Parathyroid adenoma (tissue), 2 donors: ENCODE results near the gene ARSG.
"Not testable (repeated sequence)": the region's sequence is repeated elsewhere in the genome, so short reads cannot be mapped to it uniquely, and the experiment has no call there.

Source experiments
- H2AFZ ChIP-seq: fragments of 300-600 bp; sonication (generic); one replicate; pipeline ENCODE4 v1.7.0; 2017; ENCODE audit warnings: antibody characterized with exemption, mild to moderate bottlenecking
- H3K27ac ChIP-seq: fragments of 300-600 bp; sonication (generic); one replicate; pipeline ENCODE4 v1.7.0; 2017
- H3K27me3 ChIP-seq: fragments of 300-600 bp; sonication (generic); one replicate; pipeline ENCODE4 v1.7.0; 2017; ENCODE audit warnings: low read length; ENCODE audit not compliant: control insufficient read depth, insufficient read depth
- H3K36me3 ChIP-seq: fragments of 300-600 bp; sonication (generic); one replicate; pipeline ENCODE4 v1.7.0; 2017; ENCODE audit warnings: low read length; ENCODE audit not compliant: control insufficient read depth, insufficient read depth
- H3K4me1 ChIP-seq: fragments of 300-600 bp; sonication (generic); one replicate; pipeline ENCODE4 v1.7.0; 2017; ENCODE audit warnings: control low read depth
- H3K4me2 ChIP-seq: fragments of 300-600 bp; sonication (generic); one replicate; pipeline ENCODE4 v1.7.0; 2017; ENCODE audit warnings: low read length
- H3K4me3 ChIP-seq: fragments of 300-600 bp; sonication (generic); one replicate; pipeline ENCODE4 v1.7.0; 2017; ENCODE audit warnings: low read depth, low read length
- H3K79me2 ChIP-seq: fragments of 300-600 bp; sonication (generic); one replicate; pipeline ENCODE4 v1.7.0; 2017; ENCODE audit warnings: control low read depth
- H3K9ac ChIP-seq: fragments of 300-600 bp; sonication (generic); one replicate; pipeline ENCODE4 v1.7.0; 2017; ENCODE audit warnings: mild to moderate bottlenecking
- H3K9me3 ChIP-seq: fragments of 300-600 bp; sonication (generic); one replicate; pipeline ENCODE4 v1.7.0; 2017; ENCODE audit warnings: low read length; ENCODE audit not compliant: control insufficient read depth
- CTCF ChIP-seq: fragments of 300-600 bp; sonication (generic); IDR thresholded peaks from one replicate; pipeline ENCODE4 v1.7.0; 2017; ENCODE audit warnings: antibody characterized with exemption, mild to moderate bottlenecking
- donor health status: primary hyperparathyroidism.

ARSG gene

GRCh38 chr17:68403122-68403521, 111.8 kb downstream of the ARSG start:
- H3K4me3 ChIP-seq, result no peak overlapping the region
- no peak overlapping the region for H3K27ac ChIP-seq
- TF ChIP-seq CTCF, result no peak
- H3K27me3 ChIP-seq, result no peaks in the 10 kb centered on the region
- H3K9ac ChIP-seq, result no peak overlapping the region
- no peaks in the 10 kb centered on the region for H3K4me1 ChIP-seq
- no peak overlapping the region for H2AFZ ChIP-seq
- no peaks in the 10 kb centered on the region for H3K36me3 ChIP-seq
- no peaks in the 10 kb centered on the region for H3K79me2 ChIP-seq
- no peak overlapping the region for H3K4me2 ChIP-seq
- H3K9me3 ChIP-seq, result no peaks in the 10 kb centered on the region

GRCh38 chr17:68403837-68404236, 112.5 kb downstream of the ARSG start:
- H3K4me3 ChIP-seq, H3K9ac ChIP-seq, H3K4me2 ChIP-seq, H3K79me2 ChIP-seq, H2AFZ ChIP-seq, H3K36me3 ChIP-seq, H3K27me3 ChIP-seq, H3K27ac ChIP-seq, H3K4me1 ChIP-seq, H3K9me3 ChIP-seq: not testable (repeated sequence)

GRCh38 chr17:68407656-68408055, 116.4 kb downstream of the ARSG start:
- not testable (repeated sequence) for H3K79me2 ChIP-seq, H3K9me3 ChIP-seq, H3K27me3 ChIP-seq, H3K4me2 ChIP-seq, H2AFZ ChIP-seq, H3K4me1 ChIP-seq, H3K36me3 ChIP-seq, H3K4me3 ChIP-seq, H3K27ac ChIP-seq, H3K9ac ChIP-seq

GRCh38 chr17:68413597-68414560, 122.6 kb downstream of the ARSG start:
- peak overlapping the region; percentile 11 for H3K4me3 ChIP-seq
- H3K27me3 ChIP-seq, H3K9ac ChIP-seq, H3K4me1 ChIP-seq, H3K4me2 ChIP-seq, H3K9me3 ChIP-seq, H3K79me2 ChIP-seq, H3K36me3 ChIP-seq: not testable (repeated sequence)
- H2AFZ ChIP-seq, result peak overlapping the region; percentile 78
- peak overlapping the region; percentile 19 for H3K27ac ChIP-seq

GRCh38 chr17:68414901-68415300, 123.6 kb downstream of the ARSG start:
- H3K4me2 ChIP-seq, result not testable (repeated sequence)

GRCh38 chr17:68417317-68417716, 126.0 kb downstream of the ARSG start:
- Histone ChIP-seq H3K4me3 (no peak overlapping the region), H3K9ac (no peak overlapping the region), H3K27ac (no peak overlapping the region), H2AFZ (no peak overlapping the region), H3K4me2 (no peak overlapping the region), H3K27me3 (no peaks in the 10 kb centered on the region), H3K79me2 (no peaks in the 10 kb centered on the region), H3K9me3 (no peaks in the 10 kb centered on the region), H3K36me3 (no peaks in the 10 kb centered on the region), H3K4me1 (no peaks in the 10 kb centered on the region)
- TF ChIP-seq CTCF, result no peak

More at GRCh38 chr17:68414901-68415300, 123.6 kb downstream of the ARSG start:
- not testable (repeated sequence) for H3K36me3 ChIP-seq, H3K9me3 ChIP-seq, H3K4me1 ChIP-seq, H3K9ac ChIP-seq, H3K27me3 ChIP-seq, H2AFZ ChIP-seq, H3K79me2 ChIP-seq, H3K4me3 ChIP-seq, H3K27ac ChIP-seq
